Ovary (tissue), 3 donors: Measurements from ENCODE around the gene ARRDC3.
"Not testable (repeated sequence)": the region's sequence is repeated elsewhere in the genome, so short reads cannot be mapped to it uniquely, and the experiment has no call there.

ENCODE experiments used
- POLR2A ChIP-seq: fragments of 450-650 bp; IDR thresholded peaks from one replicate; pipeline ENCODE4 v1.6.1; 2017; ENCODE audit warnings: antibody characterized with exemption, mild to moderate bottlenecking, moderate library complexity
- TF ChIP-seq, protein P1 (sequence below), 3 donors: fragments of 450-650 bp in 2 of 3; fragments of 200-600 bp in 1 of 3; IDR thresholded peaks; one replicate each; pipeline versions ENCODE4 v1.5.1 to v1.8.0; 2016 to 2022; ENCODE audit warnings: antibody characterized with exemption in 3 of 3, mild to moderate bottlenecking in 1 of 3
- donor health status: DM: no; HTN: no; CAD: no.

GRCh38 chr5:91344661-91345200, 38.4 kb downstream of the ARRDC3 start:
- TF ChIP-seq, protein P1, sequence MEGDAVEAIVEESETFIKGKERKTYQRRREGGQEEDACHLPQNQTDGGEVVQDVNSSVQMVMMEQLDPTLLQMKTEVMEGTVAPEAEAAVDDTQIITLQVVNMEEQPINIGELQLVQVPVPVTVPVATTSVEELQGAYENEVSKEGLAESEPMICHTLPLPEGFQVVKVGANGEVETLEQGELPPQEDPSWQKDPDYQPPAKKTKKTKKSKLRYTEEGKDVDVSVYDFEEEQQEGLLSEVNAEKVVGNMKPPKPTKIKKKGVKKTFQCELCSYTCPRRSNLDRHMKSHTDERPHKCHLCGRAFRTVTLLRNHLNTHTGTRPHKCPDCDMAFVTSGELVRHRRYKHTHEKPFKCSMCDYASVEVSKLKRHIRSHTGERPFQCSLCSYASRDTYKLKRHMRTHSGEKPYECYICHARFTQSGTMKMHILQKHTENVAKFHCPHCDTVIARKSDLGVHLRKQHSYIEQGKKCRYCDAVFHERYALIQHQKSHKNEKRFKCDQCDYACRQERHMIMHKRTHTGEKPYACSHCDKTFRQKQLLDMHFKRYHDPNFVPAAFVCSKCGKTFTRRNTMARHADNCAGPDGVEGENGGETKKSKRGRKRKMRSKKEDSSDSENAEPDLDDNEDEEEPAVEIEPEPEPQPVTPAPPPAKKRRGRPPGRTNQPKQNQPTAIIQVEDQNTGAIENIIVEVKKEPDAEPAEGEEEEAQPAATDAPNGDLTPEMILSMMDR (IDR thresholded peaks at IDR 0.05) = not testable (repeated sequence)
- not testable (repeated sequence) for TF ChIP-seq POLR2A
